Neural progenitor cell (in vitro differentiated cells): ENCODE results near the gene HCN1.

ENCODE experiments used
- EZH2 ChIP-seq: fragments of 200-600 bp; sonication (generic); IDR thresholded peaks from 2 replicates; pipeline ENCODE4 v1.6.1; 2017; ENCODE audit warnings: antibody characterized with exemption, mild to moderate bottlenecking, moderate library complexity
- EZH2phosphoT487 ChIP-seq: fragments of 200-600 bp; sonication (generic); IDR thresholded peaks from 2 replicates; pipeline ENCODE4 v1.6.1; 2017; ENCODE audit warnings: antibody characterized with exemption
- TF ChIP-seq, protein P1 (sequence below): fragments of 200-600 bp; sonication (generic); IDR thresholded peaks from 2 replicates; pipeline ENCODE4 v1.5.1; 2017; ENCODE audit warnings: antibody characterized with exemption, mild to moderate bottlenecking

DNA sequence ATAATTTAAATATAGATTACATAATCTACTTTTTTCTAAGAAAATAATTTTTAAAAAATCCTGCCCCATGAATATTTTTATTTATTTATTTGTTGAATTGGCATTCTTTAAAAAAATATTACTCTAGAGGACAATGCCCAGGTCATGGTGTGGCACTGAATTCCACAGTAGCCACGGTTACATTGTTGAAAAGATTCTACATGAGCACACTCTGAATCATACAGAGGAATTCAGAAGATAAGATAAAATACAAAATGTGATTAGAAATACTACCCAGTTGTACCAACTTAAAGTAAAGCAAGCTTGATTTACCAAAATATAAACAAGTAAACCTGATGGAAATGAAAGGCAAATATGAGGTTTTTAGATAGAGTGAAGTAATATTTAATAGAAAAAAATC is 183.7 kb downstream of the HCN1 start:
- TF ChIP-seq EZH2 = no peak
- TF ChIP-seq, protein P1, sequence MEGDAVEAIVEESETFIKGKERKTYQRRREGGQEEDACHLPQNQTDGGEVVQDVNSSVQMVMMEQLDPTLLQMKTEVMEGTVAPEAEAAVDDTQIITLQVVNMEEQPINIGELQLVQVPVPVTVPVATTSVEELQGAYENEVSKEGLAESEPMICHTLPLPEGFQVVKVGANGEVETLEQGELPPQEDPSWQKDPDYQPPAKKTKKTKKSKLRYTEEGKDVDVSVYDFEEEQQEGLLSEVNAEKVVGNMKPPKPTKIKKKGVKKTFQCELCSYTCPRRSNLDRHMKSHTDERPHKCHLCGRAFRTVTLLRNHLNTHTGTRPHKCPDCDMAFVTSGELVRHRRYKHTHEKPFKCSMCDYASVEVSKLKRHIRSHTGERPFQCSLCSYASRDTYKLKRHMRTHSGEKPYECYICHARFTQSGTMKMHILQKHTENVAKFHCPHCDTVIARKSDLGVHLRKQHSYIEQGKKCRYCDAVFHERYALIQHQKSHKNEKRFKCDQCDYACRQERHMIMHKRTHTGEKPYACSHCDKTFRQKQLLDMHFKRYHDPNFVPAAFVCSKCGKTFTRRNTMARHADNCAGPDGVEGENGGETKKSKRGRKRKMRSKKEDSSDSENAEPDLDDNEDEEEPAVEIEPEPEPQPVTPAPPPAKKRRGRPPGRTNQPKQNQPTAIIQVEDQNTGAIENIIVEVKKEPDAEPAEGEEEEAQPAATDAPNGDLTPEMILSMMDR = no peak
- no peak for TF ChIP-seq EZH2phosphoT487
